Liver (tissue), 9 donors: ENCODE results near the gene MRPL24. TPM values are rescaled to one million over a fixed set of nuclear protein-coding genes. Genes with fewer than 3 reads are reported as not detected.

ENCODE experiments used
- DNase-seq: peaks from one replicate; pipeline ENCODE4 v3.0.0-alpha.2; 2017; ENCODE audit warnings: low spot score
- H3K27ac ChIP-seq, 2 donors: one replicate each; pipeline ENCODE4 v1.7.0; 2013; ENCODE audit warnings: inconsistent platforms in 2 of 2, low read length in 2 of 2, control low read depth in 1 of 2, low read depth in 1 of 2, mild to moderate bottlenecking in 1 of 2
- H3K27me3 ChIP-seq, 4 donors: one replicate each; pipeline versions ENCODE4 v1.6.1 to v1.7.0; 2013; ENCODE audit warnings: low read length in 3 of 4, inconsistent platforms in 1 of 4, mild to moderate bottlenecking in 1 of 4, moderate library complexity in 1 of 4; ENCODE audit not compliant: control insufficient read depth in 4 of 4, insufficient read depth in 4 of 4
- H3K36me3 ChIP-seq, 4 donors: one replicate each; pipeline versions ENCODE4 v1.6.1 to v1.7.0; 2013; ENCODE audit warnings: low read length in 3 of 4, mild to moderate bottlenecking in 3 of 4, low read depth in 1 of 4, moderate library complexity in 1 of 4; ENCODE audit not compliant: control insufficient read depth in 4 of 4, insufficient read depth in 3 of 4
- H3K4me1 ChIP-seq, 4 donors: one replicate each; pipeline versions ENCODE4 v1.6.1 to v1.7.0; 2013; ENCODE audit warnings: low read length in 3 of 4, mild to moderate bottlenecking in 3 of 4, moderate library complexity in 1 of 4; ENCODE audit not compliant: control insufficient read depth in 4 of 4, insufficient read depth in 4 of 4
- H3K4me3 ChIP-seq, 3 donors: one replicate each; pipeline versions ENCODE4 v1.6.1 to v1.7.0; 2013; ENCODE audit warnings: low read length in 3 of 3, control low read depth in 1 of 3, low read depth in 1 of 3, mild to moderate bottlenecking in 1 of 3
- H3K9ac ChIP-seq, 2 donors: one replicate each; pipeline ENCODE4 v1.7.0; 2013; ENCODE audit warnings: low read length in 2 of 2, mild to moderate bottlenecking in 2 of 2, moderate library complexity in 2 of 2, control low read depth in 1 of 2, low read depth in 1 of 2
- H3K9me3 ChIP-seq, 4 donors: one replicate each; pipeline versions ENCODE4 v1.6.1 to v1.7.0; 2013; ENCODE audit warnings: low read length in 3 of 4; ENCODE audit not compliant: control insufficient read depth in 4 of 4
- CTCF ChIP-seq: fragments of 150-350 bp; IDR thresholded peaks from 2 replicates; pipeline ENCODE4 v1.5.1; 2017; ENCODE audit warnings: improper control_type of control experiment, low read depth, low read length; ENCODE audit not compliant: missing input control
- FOXA2 ChIP-seq: IDR thresholded peaks from 2 replicates; pipeline ENCODE4 v1.6.1; 2016; ENCODE audit warnings: antibody characterized with exemption
- GABPA ChIP-seq, 2 donors: IDR thresholded peaks in 1 of 2; conservative IDR thresholded peaks in 1 of 2; 2 replicates each; pipeline ENCODE4 v1.6.1; 2016; ENCODE audit warnings: antibody characterized with exemption in 2 of 2, mild to moderate bottlenecking in 1 of 2, moderate library complexity in 1 of 2
- HNF4A ChIP-seq, 2 donors: conservative IDR thresholded peaks; 2 replicates each; pipeline ENCODE4 v1.6.1; 2016; ENCODE audit warnings: antibody characterized with exemption in 2 of 2, mild to moderate bottlenecking in 2 of 2
- HNF4G ChIP-seq: IDR thresholded peaks from 2 replicates; pipeline ENCODE4 v1.6.1; 2016; ENCODE audit warnings: antibody characterized with exemption
- JUND ChIP-seq, 2 donors: IDR thresholded peaks; 2 replicates each; pipeline ENCODE4 v1.6.1; 2016; ENCODE audit warnings: antibody characterized with exemption in 2 of 2
- RAD21 ChIP-seq, 2 donors: IDR thresholded peaks; 2 replicates each; pipeline ENCODE4 v1.6.1; 2016; ENCODE audit warnings: antibody characterized with exemption in 2 of 2, mild to moderate bottlenecking in 2 of 2
- REST ChIP-seq: IDR thresholded peaks from 2 replicates; pipeline ENCODE4 v1.6.1; 2016; ENCODE audit warnings: antibody characterized with exemption, mild to moderate bottlenecking
- RXRA ChIP-seq, 2 donors: IDR thresholded peaks; 2 replicates each; pipeline ENCODE4 v1.6.1; 2017 to 2018; ENCODE audit warnings: antibody characterized with exemption in 2 of 2, mild to moderate bottlenecking in 1 of 2
- SP1 ChIP-seq: IDR thresholded peaks from 2 replicates; pipeline ENCODE4 v1.6.1; 2018; ENCODE audit warnings: antibody characterized with exemption, mild to moderate bottlenecking
- ZBTB33 ChIP-seq: IDR thresholded peaks from 2 replicates; pipeline ENCODE4 v1.6.1; 2016; ENCODE audit warnings: antibody characterized with exemption
- WGBS: extraction: QIAGEN DNeasy Blood & Tissue Kit; methylation state at CpG from one replicate; pipeline ENCODE4 v1.1.7; 2013; 5-methylcytosine and 5-hydroxymethylcytosine counted together
- polyA plus RNA-seq, 2 donors: library from polyadenylated mRNA; stranded (reverse) in 1 of 2; unstranded in 1 of 2; fragments of 200-250 nt in 1 of 2; fragments of >200 nt in 1 of 2; fragmentation: Nextera tagmentation in 1 of 2; extraction: Ambion mirVana in 1 of 2; gene quantifications; one replicate each; pipeline versions ENCODE4 v1.2.1 to v1.2.3, GENCODE V29; 2013 to 2015
- total RNA-seq, 2 donors: library from RNA; depleted of rRNA; stranded (reverse); fragments of >200 nt; gene quantifications; one replicate each; pipeline ENCODE4 v1.2.3, GENCODE V29; 2014
- donor health status: healthy.
- donor health status: healthy.
- donor health status: healthy.
- donor health status: healthy.
- donor health status: healthy.

MRPL24 gene
- total and polyA plus RNA-seq, 4 donors: 26.2 to 123 (median 61.1) TPM

- 35% methylated on average over 9 of the region's 9 CpGs for WGBS
- Histone ChIP-seq H3K9me3 (no peaks in the 10 kb centered on the region), H3K36me3 (peaks cover 5 to 22% (median 18%) of the 10 kb centered on the region in 4 donors), H3K27ac (peak overlapping the region; percentile 96 to 97), H3K9ac (peak overlapping the region in 1 of 2 donors; percentile 22), H3K4me3 (peak overlapping the region; percentile 20 to 92 (median 36)), H3K4me1 (peaks cover 6 to 53% (median 47%) of the 10 kb centered on the region in 4 donors), H3K27me3 (no peaks in the 10 kb centered on the region)
- DNase-seq: no peak
- no peak for TF ChIP-seq HNF4A (conservative IDR thresholded peaks at IDR 0.05)
These were observed 5.5 kb upstream of the MRPL24 start for GRCh38 chr1:156746406-156746727.

- H3K4me1 ChIP-seq: peaks cover 6 to 53% (median 48%) of the 10 kb centered on the region in 4 donors
- 78% methylated on average over 3 of the region's 3 CpGs for WGBS
These were observed 5.0 kb upstream of the MRPL24 start for GRCh38 chr1:156745881-156746280.

More at GRCh38 chr1:156745881-156746280, 5.0 kb upstream of the MRPL24 start:
- peak overlapping the region in 1 of 2 donors; percentile 22 for H3K9ac ChIP-seq
- peaks cover 5 to 22% (median 18%) of the 10 kb centered on the region in 4 donors for H3K36me3 ChIP-seq
- no peak for TF ChIP-seq FOXA2
- TF ChIP-seq HNF4A (conservative IDR thresholded peaks at IDR 0.05): no peak
- TF ChIP-seq REST: no peak
- no peak for TF ChIP-seq GABPA (IDR thresholded peaks at IDR 0.05 in 1 of 2, conservative IDR thresholded peaks at IDR 0.05 in 1 of 2)
- TF ChIP-seq RXRA (IDR thresholded peaks at IDR 0.05): no peak
- TF ChIP-seq RAD21 (IDR thresholded peaks at IDR 0.05): no peak
- no peak for TF ChIP-seq SP1
- no peak for TF ChIP-seq CTCF
- no peak for TF ChIP-seq ZBTB33
- TF ChIP-seq JUND (IDR thresholded peaks at IDR 0.05): no peak
- TF ChIP-seq HNF4G: no peak
- no peaks in the 10 kb centered on the region for H3K27me3 ChIP-seq
- no peak for DNase-seq
- peak overlapping the region; percentile 96 to 97 for H3K27ac ChIP-seq
- H3K9me3 ChIP-seq: no peaks in the 10 kb centered on the region
- H3K4me3 ChIP-seq: no peak overlapping the region
